ENCODE measurements around the gene ETV5. TPM values are rescaled to one million over a fixed set of nuclear protein-coding genes. Genes with fewer than 3 reads are reported as not detected.
A peak's percentile ranks its signal among the peaks of the same experiment; 100 is the strongest.

Gene ETV5
- total RNA-seq, 1 donor from 2014 or later = 61.0 TPM

GRCh38 chr3:186098740-186099139 is 10.1 kb downstream of the ETV5 start:
- Mint-ChIP-seq H3K4me1 (peaks cover 72% of the 10 kb centered on the region), H3K9me3 (no peaks in the 10 kb centered on the region), H3K27me3 (ENCODE audit: low read depth) (peaks cover 40% of the 10 kb centered on the region), H3K36me3 (ENCODE audit: low read depth) (peaks cover 12% of the 10 kb centered on the region), H3K4me3 (peak overlapping the region; percentile 87), H3K27ac (ENCODE audit: unreplicated experiment) (no peak overlapping the region)
- DNase-seq (ENCODE audit: low read depth, low spot score) = no peak
- TF ChIP-seq, protein P1, sequence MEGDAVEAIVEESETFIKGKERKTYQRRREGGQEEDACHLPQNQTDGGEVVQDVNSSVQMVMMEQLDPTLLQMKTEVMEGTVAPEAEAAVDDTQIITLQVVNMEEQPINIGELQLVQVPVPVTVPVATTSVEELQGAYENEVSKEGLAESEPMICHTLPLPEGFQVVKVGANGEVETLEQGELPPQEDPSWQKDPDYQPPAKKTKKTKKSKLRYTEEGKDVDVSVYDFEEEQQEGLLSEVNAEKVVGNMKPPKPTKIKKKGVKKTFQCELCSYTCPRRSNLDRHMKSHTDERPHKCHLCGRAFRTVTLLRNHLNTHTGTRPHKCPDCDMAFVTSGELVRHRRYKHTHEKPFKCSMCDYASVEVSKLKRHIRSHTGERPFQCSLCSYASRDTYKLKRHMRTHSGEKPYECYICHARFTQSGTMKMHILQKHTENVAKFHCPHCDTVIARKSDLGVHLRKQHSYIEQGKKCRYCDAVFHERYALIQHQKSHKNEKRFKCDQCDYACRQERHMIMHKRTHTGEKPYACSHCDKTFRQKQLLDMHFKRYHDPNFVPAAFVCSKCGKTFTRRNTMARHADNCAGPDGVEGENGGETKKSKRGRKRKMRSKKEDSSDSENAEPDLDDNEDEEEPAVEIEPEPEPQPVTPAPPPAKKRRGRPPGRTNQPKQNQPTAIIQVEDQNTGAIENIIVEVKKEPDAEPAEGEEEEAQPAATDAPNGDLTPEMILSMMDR (conservative IDR thresholded peaks at IDR 0.05) = no peak

DNA sequence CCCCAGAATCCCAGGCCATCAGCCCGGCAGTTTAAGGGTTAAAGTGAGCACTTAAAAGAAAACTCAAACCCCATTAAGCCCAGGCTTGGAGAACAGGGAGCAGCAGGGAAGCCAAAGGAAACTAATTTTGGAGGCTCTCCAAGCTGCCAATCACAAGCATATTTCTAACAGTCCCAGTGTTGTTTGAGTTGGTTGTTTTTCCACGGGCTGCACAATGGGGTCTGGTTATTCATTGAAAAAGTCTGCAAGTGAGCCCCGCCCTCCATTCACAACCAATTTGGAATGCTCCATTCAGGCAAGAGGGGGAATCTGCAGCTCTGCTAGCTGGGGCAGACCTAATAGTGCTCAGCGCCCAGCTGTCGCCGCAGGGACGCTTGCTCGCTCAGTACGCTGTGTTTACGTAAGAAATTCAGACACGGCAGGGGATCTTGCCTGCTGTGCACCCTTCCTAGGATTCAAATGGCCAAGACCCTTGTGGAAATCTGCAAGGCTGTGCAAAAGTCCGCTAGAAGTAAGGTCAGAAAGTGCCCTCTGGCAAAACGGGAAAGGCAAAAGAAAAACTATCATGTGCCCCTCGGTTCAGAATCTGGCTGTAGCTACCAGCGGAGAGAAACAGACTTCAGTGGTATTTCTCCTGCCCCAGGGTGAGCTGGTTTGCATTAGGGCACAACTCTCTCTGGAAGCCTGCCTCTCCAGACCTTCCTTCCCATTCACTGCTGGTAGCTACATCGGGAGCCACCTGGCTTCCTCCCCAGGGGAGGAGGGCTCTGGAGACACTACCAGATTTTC is 11.0 kb downstream of the ETV5 start:
- Mint-ChIP-seq H3K27ac (ENCODE audit: unreplicated experiment) (peak overlapping the region; percentile 83), H3K4me1 (peaks cover 63% of the 10 kb centered on the region), H3K36me3 (ENCODE audit: low read depth) (peaks cover 12% of the 10 kb centered on the region), H3K27me3 (ENCODE audit: low read depth) (peaks cover 41% of the 10 kb centered on the region), H3K4me3 (peak overlapping the region; percentile 87), H3K9me3 (no peaks in the 10 kb centered on the region)
- TF ChIP-seq, protein P1 (conservative IDR thresholded peaks at IDR 0.05) = no peak
- peak; percentile 78 for DNase-seq (ENCODE audit: low read depth, low spot score)

DNA sequence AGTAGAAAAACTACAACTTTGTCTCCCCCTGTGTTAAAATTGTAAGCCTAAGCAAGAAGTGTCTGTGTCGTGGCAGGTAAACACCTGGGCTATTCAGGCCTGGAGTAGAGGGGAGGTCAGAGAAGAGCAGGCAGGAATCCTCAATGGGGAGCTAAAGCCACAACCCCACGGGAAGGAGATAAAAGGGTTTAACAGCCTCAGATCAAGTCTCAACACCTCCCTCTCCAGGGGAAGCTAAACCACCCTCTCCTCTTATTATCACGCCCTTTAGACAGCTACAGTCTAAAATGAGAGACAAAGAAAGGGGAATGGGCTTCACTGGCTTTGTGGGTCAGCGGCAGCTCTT is 11.6 kb downstream of the ETV5 start:
- peaks cover 41% of the 10 kb centered on the region for H3K27me3 Mint-ChIP-seq (ENCODE audit: low read depth)
- H3K4me3 Mint-ChIP-seq = peak overlapping the region; percentile 87
- H3K36me3 Mint-ChIP-seq (ENCODE audit: low read depth) = peaks cover 9% of the 10 kb centered on the region
- peak overlapping the region; percentile 6 for H3K27ac Mint-ChIP-seq (ENCODE audit: unreplicated experiment)
- no peaks in the 10 kb centered on the region for H3K9me3 Mint-ChIP-seq
- peaks cover 59% of the 10 kb centered on the region for H3K4me1 Mint-ChIP-seq
- DNase-seq (ENCODE audit: low read depth, low spot score) = no peak
- TF ChIP-seq, protein P1 (conservative IDR thresholded peaks at IDR 0.05) = no peak

DNA sequence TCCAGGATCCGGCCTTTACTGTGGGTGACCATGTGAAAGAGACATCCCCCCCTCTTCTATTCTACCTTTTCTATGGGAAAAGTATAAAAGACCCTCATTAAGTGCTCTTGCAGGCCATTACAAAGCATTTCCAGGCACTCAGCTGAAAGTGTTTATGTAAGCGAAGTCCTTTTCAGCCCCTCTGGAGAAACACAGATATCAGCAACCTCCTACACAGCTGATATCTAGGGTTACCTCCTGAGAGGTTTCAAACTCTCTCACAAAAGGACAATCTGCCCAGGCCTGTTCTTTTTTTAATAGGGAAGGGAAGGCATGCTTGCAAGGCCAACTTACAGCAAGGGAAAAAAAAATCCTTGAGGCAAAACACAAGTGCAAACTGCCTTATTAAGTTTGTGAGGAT is 12.6 kb downstream of the ETV5 start:
- no peak overlapping the region for H3K27ac Mint-ChIP-seq (ENCODE audit: unreplicated experiment)
- peaks cover 59% of the 10 kb centered on the region for H3K4me1 Mint-ChIP-seq
- no peak for DNase-seq (ENCODE audit: low read depth, low spot score)
- peaks cover 44% of the 10 kb centered on the region for H3K27me3 Mint-ChIP-seq (ENCODE audit: low read depth)
- H3K9me3 Mint-ChIP-seq = no peaks in the 10 kb centered on the region
- peak overlapping the region; percentile 18 for H3K4me3 Mint-ChIP-seq
- peaks cover 9% of the 10 kb centered on the region for H3K36me3 Mint-ChIP-seq (ENCODE audit: low read depth)
- TF ChIP-seq, protein P1 (conservative IDR thresholded peaks at IDR 0.05) = no peak

GRCh38 chr3:186095561-186096081 is 13.3 kb downstream of the ETV5 start:
- H3K4me1 Mint-ChIP-seq = peaks cover 59% of the 10 kb centered on the region
- H3K27ac Mint-ChIP-seq (ENCODE audit: unreplicated experiment) = no peak overlapping the region
- no peak for DNase-seq (ENCODE audit: low read depth, low spot score)
- H3K4me3 Mint-ChIP-seq = peak overlapping the region; percentile 18
- peaks cover 12% of the 10 kb centered on the region for H3K36me3 Mint-ChIP-seq (ENCODE audit: low read depth)
- TF ChIP-seq, protein P1 (conservative IDR thresholded peaks at IDR 0.05) = no peak
- peaks cover 45% of the 10 kb centered on the region for H3K27me3 Mint-ChIP-seq (ENCODE audit: low read depth)
- no peaks in the 10 kb centered on the region for H3K9me3 Mint-ChIP-seq
